ENCODE results near the gene SOX5.

The SOX5 gene

GRCh38 chr12:23942841-23943240 lies 6.6 kb downstream of the SOX5 start:
- no peak overlapping the region for H3K4me2 ChIP-seq (ENCODE audit: low read depth, low read length)
- H3K4me1 ChIP-seq (ENCODE audit: low read length), result no peaks in the 10 kb centered on the region
- H3K79me2 ChIP-seq (ENCODE audit: low read length), result no peaks in the 10 kb centered on the region
- no peak overlapping the region for H3K27ac ChIP-seq (ENCODE audit: low read length)
- no peaks in the 10 kb centered on the region for H3K36me3 ChIP-seq (replicated peaks; ENCODE audit: insufficient read depth, low read length)
- H3K27me3 ChIP-seq (replicated peaks; ENCODE audit: insufficient read depth, low read length), result no peaks in the 10 kb centered on the region
- no peak for DNase-seq
- no peaks in the 10 kb centered on the region for H3K9me3 ChIP-seq (replicated peaks; ENCODE audit: insufficient read depth, low read length)
- no peaks in the 10 kb centered on the region for H3K9me2 ChIP-seq (replicated peaks; ENCODE audit: insufficient read depth, low read length)
- H3F3A ChIP-seq (ENCODE audit: insufficient read depth, low read length), result no peaks in the 10 kb centered on the region
- TF ChIP-seq EZH2phosphoT487 (IDR thresholded peaks at IDR 0.05; ENCODE audit: low read length), result no peak
- TF ChIP-seq EZH2 (optimal IDR thresholded peaks at IDR 0.05; ENCODE audit: low read depth, low read length), result no peak
- no peak for TF ChIP-seq CTCF (IDR thresholded peaks at IDR 0.05; ENCODE audit: low read length)
- no peak overlapping the region for H3K4me3 ChIP-seq (ENCODE audit: low read length)
- H4K20me1 ChIP-seq (ENCODE audit: insufficient read depth, low read length), result no peaks in the 10 kb centered on the region
- no peak overlapping the region for H2AFZ ChIP-seq (ENCODE audit: low read length)
- no peak overlapping the region for H3K9ac ChIP-seq (ENCODE audit: low read length)

- TF ChIP-seq CTCF (IDR thresholded peaks at IDR 0.05; ENCODE audit: low read length) (no peak), EZH2 (optimal IDR thresholded peaks at IDR 0.05; ENCODE audit: low read depth, low read length) (no peak), EZH2phosphoT487 (IDR thresholded peaks at IDR 0.05; ENCODE audit: low read length) (no peak)
- Histone ChIP-seq H3K9me2 (replicated peaks; ENCODE audit: insufficient read depth, low read length) (no peaks in the 10 kb centered on the region), H3F3A (ENCODE audit: insufficient read depth, low read length) (no peaks in the 10 kb centered on the region), H3K4me3 (ENCODE audit: low read length) (no peak overlapping the region), H3K27me3 (replicated peaks; ENCODE audit: insufficient read depth, low read length) (no peaks in the 10 kb centered on the region), H3K27ac (ENCODE audit: low read length) (no peak overlapping the region), H2AFZ (ENCODE audit: low read length) (no peak overlapping the region), H3K36me3 (replicated peaks; ENCODE audit: insufficient read depth, low read length) (no peaks in the 10 kb centered on the region), H3K4me1 (ENCODE audit: low read length) (no peaks in the 10 kb centered on the region), H4K20me1 (ENCODE audit: insufficient read depth, low read length) (no peaks in the 10 kb centered on the region), H3K9me3 (replicated peaks; ENCODE audit: insufficient read depth, low read length) (no peaks in the 10 kb centered on the region), H3K79me2 (ENCODE audit: low read length) (no peaks in the 10 kb centered on the region), H3K9ac (ENCODE audit: low read length) (no peak overlapping the region), H3K4me2 (ENCODE audit: low read depth, low read length) (no peak overlapping the region)
- no peak for DNase-seq
These were observed 7.7 kb downstream of the SOX5 start for GRCh38 chr12:23941780-23942179.

- no peak for DNase-seq
- Histone ChIP-seq H3F3A (ENCODE audit: insufficient read depth, low read length) (no peaks in the 10 kb centered on the region), H3K27ac (ENCODE audit: low read length) (no peak overlapping the region), H3K9me3 (replicated peaks; ENCODE audit: insufficient read depth, low read length) (no peaks in the 10 kb centered on the region), H3K79me2 (ENCODE audit: low read length) (no peaks in the 10 kb centered on the region), H3K36me3 (replicated peaks; ENCODE audit: insufficient read depth, low read length) (no peaks in the 10 kb centered on the region), H3K9ac (ENCODE audit: low read length) (no peak overlapping the region), H3K27me3 (replicated peaks; ENCODE audit: insufficient read depth, low read length) (no peaks in the 10 kb centered on the region), H2AFZ (ENCODE audit: low read length) (no peak overlapping the region), H3K4me2 (ENCODE audit: low read depth, low read length) (no peak overlapping the region), H3K9me2 (replicated peaks; ENCODE audit: insufficient read depth, low read length) (no peaks in the 10 kb centered on the region), H4K20me1 (ENCODE audit: insufficient read depth, low read length) (no peaks in the 10 kb centered on the region), H3K4me3 (ENCODE audit: low read length) (no peak overlapping the region), H3K4me1 (ENCODE audit: low read length) (no peaks in the 10 kb centered on the region)
- TF ChIP-seq CTCF (IDR thresholded peaks at IDR 0.05; ENCODE audit: low read length), result no peak
- no peak for TF ChIP-seq EZH2 (optimal IDR thresholded peaks at IDR 0.05; ENCODE audit: low read depth, low read length)
- TF ChIP-seq EZH2phosphoT487 (IDR thresholded peaks at IDR 0.05; ENCODE audit: low read length), result no peak
These were observed 11.0 kb downstream of the SOX5 start for GRCh38 chr12:23938422-23938821.

Measured in MM.1S (cell line).